Measurements from ENCODE around the gene NRROS. TPM values are rescaled to one million over a fixed set of nuclear protein-coding genes. Genes with fewer than 3 reads are reported as not detected.

The NRROS gene
- total RNA-seq, 2 experiments from 2014 or later = 37.5 to 39.9 TPM

DNA sequence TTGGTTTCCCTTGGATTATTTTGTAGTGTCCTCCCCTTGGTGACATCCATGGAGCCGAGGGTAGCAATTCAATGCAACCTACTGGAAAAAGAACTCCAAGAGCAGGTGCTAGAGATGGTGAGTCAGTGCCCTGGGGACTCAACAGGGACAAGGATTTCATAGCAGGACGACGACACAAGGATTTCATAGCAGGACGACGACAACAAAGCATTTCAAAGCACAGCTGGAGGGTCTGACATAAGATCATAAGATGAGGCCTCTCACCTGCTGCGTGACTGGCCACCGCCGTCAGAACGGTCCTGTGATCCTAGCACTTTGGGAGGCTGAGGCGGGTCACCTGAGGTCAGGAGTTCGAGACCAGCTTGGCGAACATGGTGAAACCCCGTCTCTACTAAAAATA, 22.5 kb downstream of the NRROS start:
- Mint-ChIP-seq H3K9me3 (ENCODE audit: insufficient read depth) (no peaks in the 10 kb centered on the region), H3K36me3 (ENCODE audit: low read depth) (peaks cover 36% of the 10 kb centered on the region), H3K27me3 (ENCODE audit: low read depth) (no peaks in the 10 kb centered on the region), H3K4me3 (no peak overlapping the region), H3K27ac (no peak overlapping the region), H3K4me1 (ENCODE audit: low read depth) (no peaks in the 10 kb centered on the region)
- ATAC-seq (no peak), DNase-seq (no peak)
- ChIA-PET POLR2A (no interaction called here), CTCF (interaction anchor here (2.0 kb wide), 1 partner anchor 52 kb away, joined by 6 read pairs; no protein-coding TSS in a partner anchor)

DNA sequence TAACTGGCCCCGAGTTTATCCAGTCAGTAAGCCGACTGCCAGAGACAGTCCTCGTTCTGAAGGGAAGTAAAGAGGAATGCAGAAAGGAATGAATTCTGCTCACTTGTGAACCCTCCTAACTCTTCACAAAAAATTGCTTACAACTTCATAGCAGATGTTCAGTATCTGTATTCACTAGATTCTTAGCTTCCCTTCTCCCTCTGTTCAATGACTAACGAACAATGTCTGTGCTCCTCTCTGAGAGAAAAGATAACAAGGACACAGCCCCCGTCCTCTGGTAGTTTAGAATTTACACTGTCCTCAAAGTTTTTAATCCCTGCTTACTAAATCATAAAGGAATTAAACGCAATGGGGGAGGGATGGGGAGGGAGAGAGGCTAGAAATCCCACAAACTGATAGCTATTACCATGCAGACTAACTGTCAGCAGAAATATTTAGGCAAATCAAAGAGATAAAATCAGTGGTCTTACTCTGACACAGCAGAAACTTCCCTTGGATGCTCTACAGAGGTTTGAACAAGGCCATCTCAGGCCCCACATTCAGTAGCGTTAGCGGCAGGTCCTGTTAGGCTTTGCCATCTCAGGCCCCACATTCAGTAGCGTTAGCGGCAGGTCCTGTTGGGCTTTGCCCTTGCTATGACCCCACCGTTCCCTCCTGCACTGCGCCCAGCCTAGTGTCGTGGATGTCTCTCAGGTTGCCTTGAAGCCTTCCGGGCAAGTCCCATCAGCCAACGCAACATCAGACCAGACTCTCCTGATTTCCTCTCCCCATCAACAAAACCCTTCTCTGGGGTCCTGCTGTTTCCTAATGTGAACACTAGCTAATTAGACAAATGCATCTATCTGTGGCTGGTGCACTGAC, 23.4 kb downstream of the NRROS start:
- no peak overlapping the region for H3K27ac Mint-ChIP-seq
- no peaks in the 10 kb centered on the region for H3K9me3 Mint-ChIP-seq (ENCODE audit: insufficient read depth)
- no peak overlapping the region for H3K4me3 Mint-ChIP-seq
- H3K27me3 Mint-ChIP-seq (ENCODE audit: low read depth) = no peaks in the 10 kb centered on the region
- CTCF ChIA-PET = interaction anchor here (2.0 kb wide), 2 partner anchors 18 to 53 kb away, joined by 4 to 6 read pairs; no protein-coding TSS in a partner anchor
- H3K4me1 Mint-ChIP-seq (ENCODE audit: low read depth) = no peaks in the 10 kb centered on the region
- DNase-seq = no peak
- H3K36me3 Mint-ChIP-seq (ENCODE audit: low read depth) = peaks cover 32% of the 10 kb centered on the region
- ATAC-seq = no peak
- POLR2A ChIA-PET = no interaction called here

DNA sequence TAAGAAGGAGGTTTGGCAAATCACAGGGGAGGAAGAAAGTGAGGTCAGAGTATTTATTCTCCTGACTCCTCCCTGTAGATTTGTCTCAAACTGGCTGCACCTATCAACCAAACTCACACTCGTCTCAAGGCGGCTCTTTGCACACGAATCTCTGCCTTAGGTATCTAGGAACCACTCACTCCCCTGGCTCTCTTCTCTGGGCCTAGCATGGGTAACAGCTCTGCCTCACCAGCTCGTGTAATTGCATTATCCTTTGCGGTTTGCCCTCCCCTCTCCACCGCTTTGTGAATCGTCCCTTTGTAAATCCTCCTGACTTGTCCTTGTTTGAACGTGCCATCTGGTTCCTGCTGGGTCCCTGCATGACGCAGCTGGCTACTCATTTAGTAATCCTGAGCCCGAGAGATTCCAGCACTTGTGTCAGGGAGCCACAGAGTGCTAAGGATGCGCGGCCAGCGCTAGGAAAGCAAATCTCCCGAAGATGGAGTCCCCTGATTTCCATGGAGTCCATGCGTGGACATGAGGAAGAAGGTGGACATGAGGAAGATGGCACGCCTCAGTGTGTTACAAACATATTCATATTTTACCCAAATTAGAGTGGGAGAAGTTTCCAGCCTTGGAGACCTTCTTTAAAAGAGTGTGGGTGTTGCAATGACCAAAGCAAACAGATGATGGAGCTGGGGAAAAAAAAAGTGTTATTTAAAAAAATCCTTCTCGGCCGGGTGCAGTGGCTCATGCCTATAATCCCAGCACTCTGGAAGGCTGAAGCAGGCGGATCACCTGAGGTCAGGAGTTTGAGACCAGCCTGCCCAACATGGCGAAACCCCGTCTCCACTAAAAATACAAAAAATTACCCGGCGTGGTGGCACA, 26.7 kb downstream of the NRROS start:
- Mint-ChIP-seq H3K4me1 (ENCODE audit: low read depth) (peaks cover 7% of the 10 kb centered on the region), H3K36me3 (ENCODE audit: low read depth) (peaks cover 12% of the 10 kb centered on the region), H3K9me3 (ENCODE audit: insufficient read depth) (no peaks in the 10 kb centered on the region), H3K27me3 (ENCODE audit: low read depth) (no peaks in the 10 kb centered on the region), H3K4me3 (no peak overlapping the region), H3K27ac (peak overlapping the region; percentile 1)
- DNase-seq (no peak), ATAC-seq (no peak)
- ChIA-PET POLR2A (interaction anchor here (0.6 kb wide), 2 partner anchors 87 to 352 kb away, joined by 3 read pairs; no protein-coding TSS in a partner anchor), CTCF (no interaction called here)

DNA sequence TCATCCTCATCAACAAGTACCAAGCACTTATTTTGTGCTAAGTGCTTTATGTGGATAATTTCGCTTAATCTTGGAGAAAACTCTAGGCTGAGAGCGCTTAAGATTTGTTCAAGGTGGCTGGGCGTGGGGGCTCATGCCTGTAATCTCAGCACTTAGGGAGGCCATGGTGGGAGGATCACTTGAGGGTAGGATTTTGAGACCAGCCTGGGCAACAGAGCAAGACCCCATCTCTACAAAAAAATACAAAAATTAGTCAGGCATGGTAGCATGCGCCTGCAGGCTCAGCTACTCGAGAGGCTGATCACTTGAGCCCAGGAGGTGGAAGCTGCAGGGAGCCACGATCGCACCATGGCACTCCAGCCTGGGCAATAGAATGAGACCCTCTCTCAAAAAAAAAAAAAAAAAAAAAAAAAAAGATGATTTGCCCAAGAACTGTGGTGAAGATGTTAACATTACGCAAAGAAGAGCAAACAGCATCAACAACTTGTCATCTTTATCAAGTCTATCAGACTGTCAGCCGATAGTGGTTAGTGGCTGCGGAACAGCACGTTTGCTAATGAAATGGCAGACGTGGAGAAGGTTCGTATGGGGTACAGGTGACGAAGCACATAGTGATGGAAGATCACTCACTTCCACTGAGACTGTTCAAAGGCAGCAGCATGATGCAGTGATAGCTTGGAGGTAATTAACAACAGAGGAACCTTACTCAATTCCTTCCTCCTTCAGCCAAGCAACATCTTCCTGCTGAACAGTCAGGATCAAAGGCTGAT, 27.7 kb downstream of the NRROS start:
- Mint-ChIP-seq H3K9me3 (ENCODE audit: insufficient read depth) (no peaks in the 10 kb centered on the region), H3K27ac (no peak overlapping the region), H3K4me1 (ENCODE audit: low read depth) (peaks cover 7% of the 10 kb centered on the region), H3K4me3 (no peak overlapping the region), H3K27me3 (ENCODE audit: low read depth) (no peaks in the 10 kb centered on the region), H3K36me3 (ENCODE audit: low read depth) (peaks cover 8% of the 10 kb centered on the region)
- CTCF ChIA-PET = no interaction called here
- ATAC-seq = no peak
- POLR2A ChIA-PET = no interaction called here
- no peak for DNase-seq

DNA sequence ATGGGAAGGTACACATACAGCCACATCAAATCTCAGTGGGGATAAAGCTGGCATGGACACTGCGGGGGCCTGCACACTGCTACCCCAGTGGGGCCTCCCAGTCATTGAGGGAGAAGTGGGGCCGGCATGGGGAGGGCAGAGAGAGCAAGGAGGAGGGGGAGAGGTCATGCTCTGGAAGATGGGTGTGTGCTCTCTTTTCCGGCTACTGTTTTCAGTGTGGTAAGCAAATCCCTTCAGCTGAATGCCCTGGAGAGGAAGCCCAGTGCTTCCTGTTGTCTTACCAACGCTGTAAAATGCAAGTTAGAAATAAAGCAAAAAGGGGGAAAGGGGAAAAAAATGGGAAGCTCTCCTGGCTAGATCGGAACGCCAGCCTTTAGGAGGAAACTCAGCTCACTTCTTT, 30.8 kb downstream of the NRROS start:
- no peaks in the 10 kb centered on the region for H3K36me3 Mint-ChIP-seq (ENCODE audit: low read depth)
- H3K27ac Mint-ChIP-seq = peak overlapping the region; percentile 69
- ChIA-PET CTCF (interaction anchor here (1.2 to 1.4 kb wide), 3 partner anchors 15 to 61 kb away, joined by 3 to 6 read pairs (median 3); no protein-coding TSS in a partner anchor), POLR2A (no interaction called here)
- no peaks in the 10 kb centered on the region for H3K9me3 Mint-ChIP-seq (ENCODE audit: insufficient read depth)
- no peaks in the 10 kb centered on the region for H3K27me3 Mint-ChIP-seq (ENCODE audit: low read depth)
- ATAC-seq (peak; percentile 27), DNase-seq (no peak)
- peaks cover 7% of the 10 kb centered on the region for H3K4me1 Mint-ChIP-seq (ENCODE audit: low read depth)
- H3K4me3 Mint-ChIP-seq = no peak overlapping the region

DNA sequence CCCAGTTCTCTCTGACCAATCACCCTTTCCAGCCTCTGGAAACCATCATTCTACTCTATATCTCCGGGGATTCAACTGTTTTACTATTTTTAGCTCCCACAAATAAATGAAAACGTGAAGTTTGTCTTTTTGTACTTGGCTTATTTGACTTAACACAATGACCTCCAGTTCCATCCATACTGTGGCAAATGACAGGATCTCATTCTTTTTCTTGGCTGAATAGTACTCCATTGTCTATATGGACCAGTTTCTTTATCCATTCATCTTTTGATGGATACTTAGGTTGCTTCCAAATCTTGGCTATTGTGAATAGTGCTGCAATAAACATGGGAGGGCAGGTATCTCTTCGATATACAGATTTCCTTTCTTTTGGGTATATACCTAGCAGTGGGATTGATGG, 34.1 kb downstream of the NRROS start:
- H3K4me1 Mint-ChIP-seq (ENCODE audit: low read depth) = peaks cover 21% of the 10 kb centered on the region
- no peak for DNase-seq
- ATAC-seq = no peak
- POLR2A ChIA-PET = no interaction called here
- no peaks in the 10 kb centered on the region for H3K9me3 Mint-ChIP-seq (ENCODE audit: insufficient read depth)
- H3K36me3 Mint-ChIP-seq (ENCODE audit: low read depth) = peaks cover 2% of the 10 kb centered on the region
- H3K27me3 Mint-ChIP-seq (ENCODE audit: low read depth) = peaks cover 3% of the 10 kb centered on the region
- H3K4me3 Mint-ChIP-seq = no peak overlapping the region
- CTCF ChIA-PET = no interaction called here
- H3K27ac Mint-ChIP-seq = no peak overlapping the region

DNA sequence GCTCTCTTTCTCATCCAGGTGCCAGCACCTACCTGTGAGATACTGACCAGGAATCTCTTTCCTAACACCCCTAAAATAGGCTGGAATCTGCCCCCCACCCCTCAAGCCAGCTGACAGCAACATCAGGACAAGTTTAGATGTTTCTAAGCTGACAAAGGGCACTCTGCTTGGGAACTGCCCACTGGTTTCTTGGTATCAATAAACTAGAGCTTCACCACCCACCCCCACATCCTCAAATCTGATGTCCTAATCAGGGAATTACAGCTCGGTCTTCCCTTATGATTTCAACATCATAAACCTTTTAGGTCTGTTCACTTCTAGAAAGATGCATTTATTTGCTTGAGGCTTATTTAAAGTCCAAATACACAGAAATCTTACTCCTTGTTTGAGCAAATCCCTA, 37.9 kb downstream of the NRROS start:
- peaks cover 4% of the 10 kb centered on the region for H3K36me3 Mint-ChIP-seq (ENCODE audit: low read depth)
- peaks cover 13% of the 10 kb centered on the region for H3K4me1 Mint-ChIP-seq (ENCODE audit: low read depth)
- ChIA-PET POLR2A (interaction anchor here (0.7 to 1.3 kb wide), 3 partner anchors 10 to 45 kb away, joined by 3 to 5 read pairs (median 3); partner anchors contain the start of genes CEP19 and PIGX), CTCF (interaction anchor here (0.9 to 2.3 kb wide), 10 partner anchors 12 to 158 kb away, joined by 3 to 16 read pairs (median 4); no protein-coding TSS in a partner anchor)
- peaks cover 3% of the 10 kb centered on the region for H3K27me3 Mint-ChIP-seq (ENCODE audit: low read depth)
- H3K27ac Mint-ChIP-seq = no peak overlapping the region
- H3K4me3 Mint-ChIP-seq = no peak overlapping the region
- H3K9me3 Mint-ChIP-seq (ENCODE audit: insufficient read depth) = no peaks in the 10 kb centered on the region
- no peak for DNase-seq
- ATAC-seq = no peak

DNA sequence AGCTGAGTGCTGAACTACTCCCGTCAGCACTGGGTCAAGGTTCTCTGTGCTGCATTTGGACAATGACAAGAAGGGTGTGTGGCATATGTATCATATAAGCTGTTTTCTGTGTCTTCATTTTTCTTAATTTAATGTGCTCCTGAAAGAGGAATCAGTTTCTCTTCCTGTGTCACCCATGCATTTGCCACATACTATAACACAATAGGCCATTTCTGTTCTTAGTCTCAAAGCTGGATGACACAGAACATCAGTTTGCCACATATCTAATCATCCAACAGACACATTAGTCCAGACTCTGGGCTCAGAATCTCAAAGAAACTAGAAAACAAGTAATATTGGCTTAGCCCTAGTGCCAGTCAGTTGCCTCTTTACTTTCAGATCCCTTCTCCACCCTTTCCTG, 38.4 kb downstream of the NRROS start:
- no peak for ATAC-seq
- ChIA-PET CTCF (interaction anchor here (0.9 to 2.3 kb wide), 8 partner anchors 13 to 157 kb away, joined by 3 to 16 read pairs (median 5); no protein-coding TSS in a partner anchor), POLR2A (no interaction called here)
- Mint-ChIP-seq H3K27me3 (ENCODE audit: low read depth) (peaks cover 3% of the 10 kb centered on the region), H3K27ac (no peak overlapping the region), H3K36me3 (ENCODE audit: low read depth) (peaks cover 6% of the 10 kb centered on the region), H3K9me3 (ENCODE audit: insufficient read depth) (peaks cover 1% of the 10 kb centered on the region), H3K4me1 (ENCODE audit: low read depth) (peaks cover 13% of the 10 kb centered on the region), H3K4me3 (no peak overlapping the region)
- no peak for DNase-seq

DNA sequence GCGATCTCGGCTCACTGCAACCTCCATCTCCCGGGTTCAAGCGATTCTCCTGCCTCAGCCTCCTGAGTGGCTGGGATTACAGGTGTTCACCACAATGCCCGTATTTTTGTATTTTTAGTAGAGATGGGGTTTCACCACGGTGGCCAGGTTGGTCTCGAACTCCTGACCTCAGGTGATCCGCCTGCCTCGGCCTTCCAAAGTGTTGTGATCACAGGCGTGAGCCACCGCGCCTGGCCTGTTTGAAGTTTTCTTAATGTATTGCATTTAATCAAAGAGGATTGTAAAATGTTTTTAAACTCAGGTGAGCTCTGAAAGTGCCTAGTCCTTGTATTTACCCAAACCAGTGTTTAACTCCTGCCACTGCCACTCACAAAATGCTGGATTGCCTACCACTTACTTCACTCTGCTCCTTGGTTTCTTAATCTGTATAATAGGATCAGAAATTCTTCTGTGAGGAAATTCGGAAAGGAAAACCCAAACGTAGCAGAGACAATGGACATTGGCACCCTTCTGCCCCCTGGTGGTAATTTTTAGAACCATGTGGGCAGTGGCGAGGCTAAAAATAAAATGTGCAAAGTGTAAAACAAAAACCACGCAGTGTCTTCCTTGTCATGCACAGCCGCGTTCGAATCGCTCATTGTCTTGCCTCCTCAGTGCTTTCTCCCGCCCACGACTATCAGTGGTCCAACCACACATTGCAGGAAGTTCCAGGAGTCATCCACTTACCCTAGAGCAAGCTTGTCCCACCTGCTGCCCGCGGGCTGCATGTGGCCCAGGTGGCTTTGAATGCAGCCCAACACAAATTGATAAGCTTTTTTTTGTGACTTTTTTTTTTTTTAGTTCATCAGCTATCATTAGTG, 45.3 kb downstream of the NRROS start:
- POLR2A ChIA-PET = interaction anchor here (0.7 to 2.0 kb wide), 3 partner anchors 75 to 131 kb away, joined by 3 to 4 read pairs (median 3); partner anchors contain the start of gene FBXO45
- Mint-ChIP-seq H3K4me1 (ENCODE audit: low read depth) (peaks cover 29% of the 10 kb centered on the region), H3K36me3 (ENCODE audit: low read depth) (peaks cover 12% of the 10 kb centered on the region), H3K4me3 (peak overlapping the region; percentile 43), H3K27ac (peak overlapping the region; percentile 78), H3K27me3 (ENCODE audit: low read depth) (no peaks in the 10 kb centered on the region), H3K9me3 (ENCODE audit: insufficient read depth) (peaks cover 8% of the 10 kb centered on the region)
- DNase-seq (peak; percentile 80), ATAC-seq (peak; percentile 88)
- CTCF ChIA-PET = interaction anchor here (0.6 to 8.9 kb wide), 33 partner anchors 9 to 163 kb away, joined by 3 to 211 read pairs (median 4); partner anchors contain the start of genes CEP19, FBXO45, NRROS and PIGX

DNA sequence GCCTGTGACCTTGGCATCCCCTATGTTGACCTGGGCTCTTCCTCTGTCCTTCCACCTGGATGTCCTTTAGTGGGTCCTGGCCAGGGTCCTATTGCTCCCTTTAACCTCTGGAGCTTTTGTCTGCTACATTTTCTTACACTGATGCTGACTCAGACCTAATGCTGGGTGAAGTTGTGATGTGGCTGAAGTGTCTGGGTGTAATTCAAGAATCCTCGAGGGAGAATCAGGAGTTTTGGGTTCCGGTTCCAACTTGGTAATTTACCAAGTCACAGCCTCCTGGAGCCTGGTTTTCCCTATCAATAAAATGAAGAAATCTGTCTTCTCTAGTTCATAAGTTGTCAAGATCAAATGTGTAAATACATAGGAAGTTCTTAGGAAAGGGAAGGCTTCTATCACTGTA, 46.9 kb downstream of the NRROS start:
- ChIA-PET CTCF (interaction anchor here (0.7 to 8.9 kb wide), 5 partner anchors 10 to 158 kb away, joined by 3 to 211 read pairs (median 15); partner anchors contain the start of gene NRROS), POLR2A (interaction anchor here (0.6 to 2.0 kb wide), 2 partner anchors 55 to 271 kb away, joined by 3 to 6 read pairs; no protein-coding TSS in a partner anchor)
- Mint-ChIP-seq H3K9me3 (ENCODE audit: insufficient read depth) (peaks cover 8% of the 10 kb centered on the region), H3K36me3 (ENCODE audit: low read depth) (peaks cover 12% of the 10 kb centered on the region), H3K27me3 (ENCODE audit: low read depth) (no peaks in the 10 kb centered on the region), H3K27ac (peak overlapping the region; percentile 4), H3K4me3 (no peak overlapping the region), H3K4me1 (ENCODE audit: low read depth) (peaks cover 29% of the 10 kb centered on the region)
- DNase-seq (no peak), ATAC-seq (no peak)
